Germinal center (tissue), 1 donor: ENCODE measurements around the gene ENTREP1.
"Not testable (repeated sequence)": the region's sequence is repeated elsewhere in the genome, so short reads cannot be mapped to it uniquely, and the experiment has no call there.

Source experiments
- DNase-seq: peaks from one replicate; pipeline ENCODE4 v3.0.0; 2012; ENCODE audit warnings: mixed read lengths, low spot score

The ENTREP1 gene

DNA sequence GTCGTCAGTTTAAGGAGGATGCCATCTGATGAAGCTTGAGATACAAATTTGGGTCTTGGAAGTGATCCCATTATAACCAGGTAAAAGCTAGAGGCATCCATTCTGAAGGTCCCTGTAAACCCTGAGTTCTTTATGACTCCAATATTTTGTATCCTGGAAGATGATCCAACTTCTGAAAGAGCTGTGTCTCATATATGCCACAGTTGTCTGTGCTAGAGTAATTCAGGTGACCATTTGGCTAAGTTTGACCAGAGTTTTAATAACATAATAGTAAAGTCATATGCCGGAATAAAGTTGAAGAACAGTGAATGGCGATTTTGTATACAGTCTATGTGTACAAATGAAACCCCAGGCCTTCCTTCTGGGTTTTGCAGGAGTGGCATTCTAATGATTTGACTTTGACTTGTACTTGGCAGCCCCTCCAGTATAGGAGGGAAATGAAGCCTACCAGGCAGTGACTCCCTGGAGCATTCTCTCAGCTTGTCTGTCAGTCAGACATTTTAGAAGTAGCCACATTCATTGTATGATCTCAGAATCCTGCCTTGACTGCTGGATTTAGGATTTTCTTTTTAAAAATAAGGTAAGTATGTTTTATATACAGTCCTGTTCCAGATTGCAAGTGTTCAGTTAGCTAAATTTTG lies 39.6 kb downstream of the ENTREP1 start:
- DNase-seq, result no peak

GRCh38 chr9:69370430-69370829 lies 45.4 kb downstream of the ENTREP1 start:
- DNase-seq, result no peak

GRCh38 chr9:69371001-69371400 lies 46.0 kb downstream of the ENTREP1 start:
- DNase-seq, result no peak

DNA sequence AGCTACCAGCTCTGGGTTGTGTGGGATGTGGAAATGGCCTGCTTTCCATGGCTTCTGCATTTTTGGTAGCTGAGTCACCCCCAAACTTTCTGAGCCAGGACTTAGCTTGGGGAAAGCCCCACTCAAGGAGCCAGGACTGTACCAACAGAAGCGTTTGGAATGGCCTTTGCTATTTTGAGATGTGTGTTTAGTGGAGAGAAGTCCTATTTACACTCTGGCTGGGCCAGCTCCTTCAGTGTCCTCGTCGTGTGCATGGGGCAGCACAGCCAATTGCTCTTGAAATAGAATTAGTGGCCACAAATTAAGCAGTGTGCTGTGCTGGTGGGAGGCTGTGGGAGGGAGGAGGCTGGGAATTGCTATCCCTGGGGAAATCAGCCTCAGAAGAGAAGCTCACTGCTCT lies 51.6 kb downstream of the ENTREP1 start:
- DNase-seq, result no peak

DNA sequence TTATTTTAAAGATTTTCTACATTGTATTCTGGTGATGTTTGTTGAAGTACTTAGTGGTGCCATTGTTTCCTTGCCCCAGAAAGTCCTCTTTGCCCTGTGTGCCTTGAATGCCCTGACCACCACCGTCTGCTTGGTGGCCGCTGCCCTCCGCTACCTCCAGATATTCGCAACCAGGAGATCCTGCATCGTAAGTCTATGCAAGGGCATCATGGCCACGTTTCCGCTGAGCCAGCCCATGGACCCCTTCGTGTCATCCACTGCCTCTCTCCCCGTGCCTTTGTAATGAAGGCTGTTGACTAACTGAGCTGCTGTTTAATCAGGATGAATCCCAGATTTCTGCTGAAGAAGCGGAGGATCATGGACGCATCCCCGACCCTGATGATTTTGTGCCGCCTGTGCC lies 52.3 kb downstream of the ENTREP1 start:
- no peak for DNase-seq

DNA sequence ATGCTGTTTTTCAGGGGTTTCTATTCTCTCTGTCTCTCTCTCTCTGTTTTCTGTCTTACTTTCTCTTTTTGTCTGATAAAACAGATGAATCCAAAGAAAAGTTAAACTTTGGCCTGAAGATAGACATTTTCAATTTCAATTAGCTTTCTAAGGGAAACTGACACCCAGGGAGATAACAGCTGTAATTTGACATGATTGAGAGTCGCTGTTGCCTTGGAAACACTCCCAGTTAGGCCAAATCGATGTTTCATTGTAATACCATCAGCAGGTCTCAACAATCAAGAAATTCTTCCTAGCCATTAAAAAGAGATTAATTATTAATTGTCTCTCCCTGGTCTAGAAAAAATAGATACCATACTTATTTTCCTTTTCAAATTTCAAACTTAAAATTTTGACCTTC lies 53.0 kb downstream of the ENTREP1 start:
- DNase-seq, result no peak

GRCh38 chr9:69379270-69379982 lies 54.4 kb downstream of the ENTREP1 start:
- no peak for DNase-seq

DNA sequence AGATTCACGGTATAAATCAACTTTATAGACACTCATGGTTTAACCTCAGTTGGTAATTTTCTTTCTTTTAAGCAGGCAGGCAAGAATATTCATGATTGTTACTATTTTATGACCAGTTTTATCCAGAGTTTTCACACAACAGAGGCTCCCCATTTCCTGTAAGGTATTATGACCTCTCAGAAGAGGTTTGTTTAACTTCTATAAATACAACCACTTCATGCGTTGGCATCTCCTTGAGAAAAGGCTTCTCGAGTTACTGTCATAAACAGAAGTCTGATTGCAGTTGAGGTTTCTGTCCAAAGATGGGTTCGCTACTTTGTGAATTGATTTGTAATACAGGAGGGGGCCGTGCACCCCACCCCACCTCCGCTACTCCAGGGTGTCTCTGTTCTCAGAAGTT lies 55.3 kb downstream of the ENTREP1 start:
- DNase-seq, result no peak

- no peak for DNase-seq
Observed at GRCh38 chr9:69380811-69381210, 55.8 kb downstream of the ENTREP1 start.

DNA sequence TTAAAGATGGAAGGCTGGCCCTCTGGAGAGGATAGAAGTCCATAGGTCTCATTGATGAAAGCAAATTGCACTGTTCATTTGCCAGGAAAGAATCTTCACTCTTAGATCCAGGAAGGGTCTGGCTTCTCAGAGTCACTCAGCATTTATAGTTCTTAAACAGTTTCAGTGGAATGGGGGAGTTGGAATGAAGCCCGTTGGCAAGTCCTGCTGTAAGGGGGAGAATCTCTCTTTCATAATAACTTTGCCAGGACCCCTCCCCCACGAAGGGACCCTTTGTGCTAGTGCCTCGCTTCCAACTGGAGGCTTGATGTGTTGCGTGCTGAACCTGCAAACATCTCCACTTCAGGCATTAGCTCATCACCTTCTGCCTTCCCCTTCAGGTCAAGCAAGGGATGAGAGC lies 57.1 kb downstream of the ENTREP1 start:
- no peak for DNase-seq

DNA sequence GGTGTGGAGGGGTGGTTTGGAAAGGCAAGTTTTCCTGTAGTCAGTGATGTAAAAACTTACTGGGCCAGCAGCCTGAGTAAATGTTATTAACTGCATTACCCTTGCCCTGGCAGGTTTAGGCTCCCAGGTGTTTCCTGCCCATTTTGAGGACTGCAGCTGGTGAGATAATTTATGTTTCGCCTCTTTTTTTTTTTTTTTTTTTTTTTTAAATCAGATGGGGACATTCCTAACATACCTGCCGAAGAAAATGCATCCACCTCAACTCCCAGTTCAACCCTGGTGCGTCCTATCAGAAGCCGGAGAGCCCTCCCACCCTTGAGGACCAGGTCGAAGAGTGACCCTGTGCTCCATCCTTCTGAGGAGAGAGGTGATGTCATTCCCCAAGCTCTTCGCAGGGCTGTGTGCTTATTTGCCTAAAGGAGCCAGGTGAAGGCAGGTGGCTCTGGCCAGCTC lies 60.6 kb downstream of the ENTREP1 start:
- no peak for DNase-seq

- no peak for DNase-seq
Observed at GRCh38 chr9:69386651-69387050, 61.6 kb downstream of the ENTREP1 start.

GRCh38 chr9:69388596-69388995 lies 63.6 kb downstream of the ENTREP1 start:
- no peak for DNase-seq

- DNase-seq, result no peak
Observed at GRCh38 chr9:69389437-69389995, 64.5 kb downstream of the ENTREP1 start.

DNA sequence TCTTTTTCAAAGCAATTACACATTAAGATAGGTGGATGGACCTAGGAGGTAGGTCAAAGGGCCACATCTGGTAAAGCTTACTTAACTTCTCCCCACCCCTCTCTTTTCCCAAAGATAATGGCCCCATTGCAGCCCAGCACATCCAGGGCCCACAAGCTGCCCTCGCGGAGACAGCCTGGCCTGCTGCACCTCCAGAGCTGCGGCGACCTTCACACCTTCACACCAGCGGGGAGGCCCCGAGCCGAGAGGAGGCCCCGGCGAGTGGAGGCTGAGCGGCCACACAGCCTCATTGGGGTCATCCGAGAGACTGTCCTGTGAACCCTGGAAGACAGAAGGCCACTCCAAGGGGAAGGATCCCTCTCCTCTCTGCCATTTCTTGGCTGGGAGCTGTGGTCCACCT lies 66.5 kb downstream of the ENTREP1 start:
- no peak for DNase-seq

DNA sequence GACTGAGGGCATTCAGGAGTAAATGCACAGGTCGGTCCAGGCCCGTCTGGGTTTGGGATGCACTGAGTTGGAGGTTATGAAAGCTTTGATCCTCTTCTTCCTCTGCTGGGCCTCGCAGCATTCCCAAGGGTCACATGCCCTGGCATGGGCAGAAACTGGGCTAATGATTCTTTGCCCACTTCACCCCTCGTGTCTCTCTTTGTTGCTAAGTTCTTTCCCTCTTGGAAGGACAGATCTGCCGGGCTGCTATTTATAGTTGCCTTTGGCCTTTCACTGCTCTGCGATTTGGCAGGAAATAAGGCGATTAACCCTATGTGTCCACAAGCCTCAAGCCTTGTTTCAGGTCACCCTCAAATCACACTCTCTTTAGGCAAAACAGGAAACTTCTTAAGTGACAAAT lies 66.9 kb downstream of the ENTREP1 start:
- DNase-seq, result no peak

- no peak for DNase-seq
Observed at GRCh38 chr9:69392826-69393225, 67.8 kb downstream of the ENTREP1 start.

DNA sequence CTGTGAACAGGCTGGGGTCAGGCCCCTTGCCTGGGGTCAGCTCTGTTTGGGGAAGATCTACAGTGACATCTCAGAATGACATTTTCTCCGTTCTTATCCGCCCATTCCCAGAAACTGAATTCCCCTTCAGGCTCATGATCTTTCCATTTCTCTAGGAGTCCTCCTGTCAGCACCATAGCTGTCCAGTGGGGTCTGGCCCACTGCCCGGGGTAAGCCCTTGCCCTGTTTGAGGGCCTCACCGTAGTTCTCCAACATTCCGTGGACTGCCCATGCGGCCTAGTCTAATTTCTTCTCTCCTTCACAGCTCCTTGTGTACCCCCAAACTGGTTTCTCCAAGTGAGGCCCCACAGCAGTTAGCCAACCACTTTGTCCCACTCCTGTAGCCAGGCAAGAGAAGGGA lies 68.4 kb downstream of the ENTREP1 start:
- no peak for DNase-seq

GRCh38 chr9:69395718-69396117 lies 70.7 kb downstream of the ENTREP1 start:
- no peak for DNase-seq

DNA sequence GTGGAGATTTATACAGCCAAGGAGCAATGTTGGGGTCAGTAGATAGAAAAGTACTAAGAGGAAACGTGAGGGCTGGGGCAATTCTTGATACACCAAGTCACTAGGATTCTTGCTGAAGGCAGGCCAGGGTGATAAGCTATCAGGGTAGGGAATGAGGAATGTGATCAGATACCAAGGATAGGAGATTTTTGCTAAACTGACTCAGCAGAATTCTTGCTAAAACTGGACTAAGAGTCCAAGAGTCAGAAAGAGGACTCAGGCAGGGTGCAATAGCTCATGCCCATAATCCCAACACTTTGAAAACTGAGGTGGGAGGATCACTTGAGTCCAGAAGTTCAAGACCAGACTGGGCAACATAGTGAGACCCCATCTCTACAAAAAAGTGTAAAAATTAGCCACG lies 71.7 kb downstream of the ENTREP1 start:
- no peak for DNase-seq

- no peak for DNase-seq
Observed at GRCh38 chr9:69397384-69398214, 72.6 kb downstream of the ENTREP1 start.

GRCh38 chr9:69400470-69400869 lies 75.5 kb downstream of the ENTREP1 start:
- DNase-seq, result no peak

GRCh38 chr9:69409936-69410335 lies 84.9 kb downstream of the ENTREP1 start:
- DNase-seq, result not testable (repeated sequence)
